OCI-LY1 (cell line): ENCODE results near the gene RFESD.

Source experiments
- EZH2 ChIP-seq: fragments of 200-600 bp; sonication (generic), shearing (Covaris generic); IDR thresholded peaks from 2 replicates; pipeline ENCODE4 v1.8.0; 2017; ENCODE audit warnings: borderline replicate concordance, mixed run types, mild to moderate bottlenecking, antibody characterized with exemption, low read length, moderate library complexity, mixed read lengths
- TF ChIP-seq, protein P1 (sequence below): fragments of 200-600 bp; sonication (generic), shearing (Covaris generic); IDR thresholded peaks from 2 replicates; pipeline ENCODE4 v1.5.1; 2017; ENCODE audit warnings: mild to moderate bottlenecking, antibody characterized with exemption, low read length, moderate library complexity, mixed read lengths

DNA sequence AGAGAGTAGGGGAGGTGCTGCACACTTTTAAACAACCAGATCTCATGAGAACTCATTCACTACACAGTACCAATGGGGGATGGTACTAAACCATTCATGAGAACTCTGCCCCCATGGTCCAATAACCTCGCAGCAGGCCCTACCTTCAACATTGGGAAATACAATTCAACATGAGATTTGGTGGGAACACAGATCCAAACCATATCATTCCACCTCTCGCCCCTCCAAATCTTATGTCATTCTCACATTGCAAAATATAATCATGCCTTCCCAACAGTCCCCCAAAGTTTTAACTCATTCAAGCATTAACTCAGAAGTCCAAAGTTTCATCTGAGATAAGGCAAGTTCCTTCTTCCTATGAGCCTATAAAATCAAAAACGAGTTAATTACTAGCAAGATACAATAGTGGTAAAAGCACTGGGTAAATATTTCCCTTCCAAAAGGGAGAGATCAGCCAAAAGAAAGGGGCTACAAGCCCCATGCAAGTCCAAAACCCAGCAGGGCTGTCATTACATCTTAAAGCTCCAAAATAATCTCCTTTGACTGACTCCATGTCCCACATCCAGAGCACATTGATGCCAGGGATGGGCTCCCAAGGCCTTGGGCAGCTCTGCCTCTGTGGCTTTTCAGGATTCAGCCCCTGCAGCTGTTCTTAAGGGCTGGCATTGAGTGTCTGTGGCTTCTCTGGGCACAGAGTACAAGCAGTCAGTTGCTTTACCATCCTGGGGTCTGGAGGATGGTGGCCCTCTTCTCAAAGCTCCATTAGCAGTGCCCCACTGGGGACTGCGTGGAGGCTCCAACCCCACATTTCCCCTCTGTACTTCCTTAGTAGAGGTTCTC, 18.4 kb upstream of the RFESD start:
- TF ChIP-seq, protein P1, sequence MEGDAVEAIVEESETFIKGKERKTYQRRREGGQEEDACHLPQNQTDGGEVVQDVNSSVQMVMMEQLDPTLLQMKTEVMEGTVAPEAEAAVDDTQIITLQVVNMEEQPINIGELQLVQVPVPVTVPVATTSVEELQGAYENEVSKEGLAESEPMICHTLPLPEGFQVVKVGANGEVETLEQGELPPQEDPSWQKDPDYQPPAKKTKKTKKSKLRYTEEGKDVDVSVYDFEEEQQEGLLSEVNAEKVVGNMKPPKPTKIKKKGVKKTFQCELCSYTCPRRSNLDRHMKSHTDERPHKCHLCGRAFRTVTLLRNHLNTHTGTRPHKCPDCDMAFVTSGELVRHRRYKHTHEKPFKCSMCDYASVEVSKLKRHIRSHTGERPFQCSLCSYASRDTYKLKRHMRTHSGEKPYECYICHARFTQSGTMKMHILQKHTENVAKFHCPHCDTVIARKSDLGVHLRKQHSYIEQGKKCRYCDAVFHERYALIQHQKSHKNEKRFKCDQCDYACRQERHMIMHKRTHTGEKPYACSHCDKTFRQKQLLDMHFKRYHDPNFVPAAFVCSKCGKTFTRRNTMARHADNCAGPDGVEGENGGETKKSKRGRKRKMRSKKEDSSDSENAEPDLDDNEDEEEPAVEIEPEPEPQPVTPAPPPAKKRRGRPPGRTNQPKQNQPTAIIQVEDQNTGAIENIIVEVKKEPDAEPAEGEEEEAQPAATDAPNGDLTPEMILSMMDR, result no peak
- no peak for TF ChIP-seq EZH2
